Measurements from ENCODE around the gene CPTP. TPM values are rescaled to one million over a fixed set of nuclear protein-coding genes. Genes with fewer than 3 reads are reported as not detected.

The CPTP gene
- total and polyA plus RNA-seq, 2 donors (not counting 1 experiment from before 2014, with no cell fraction given), result 17.1 to 18.8 TPM

DNA sequence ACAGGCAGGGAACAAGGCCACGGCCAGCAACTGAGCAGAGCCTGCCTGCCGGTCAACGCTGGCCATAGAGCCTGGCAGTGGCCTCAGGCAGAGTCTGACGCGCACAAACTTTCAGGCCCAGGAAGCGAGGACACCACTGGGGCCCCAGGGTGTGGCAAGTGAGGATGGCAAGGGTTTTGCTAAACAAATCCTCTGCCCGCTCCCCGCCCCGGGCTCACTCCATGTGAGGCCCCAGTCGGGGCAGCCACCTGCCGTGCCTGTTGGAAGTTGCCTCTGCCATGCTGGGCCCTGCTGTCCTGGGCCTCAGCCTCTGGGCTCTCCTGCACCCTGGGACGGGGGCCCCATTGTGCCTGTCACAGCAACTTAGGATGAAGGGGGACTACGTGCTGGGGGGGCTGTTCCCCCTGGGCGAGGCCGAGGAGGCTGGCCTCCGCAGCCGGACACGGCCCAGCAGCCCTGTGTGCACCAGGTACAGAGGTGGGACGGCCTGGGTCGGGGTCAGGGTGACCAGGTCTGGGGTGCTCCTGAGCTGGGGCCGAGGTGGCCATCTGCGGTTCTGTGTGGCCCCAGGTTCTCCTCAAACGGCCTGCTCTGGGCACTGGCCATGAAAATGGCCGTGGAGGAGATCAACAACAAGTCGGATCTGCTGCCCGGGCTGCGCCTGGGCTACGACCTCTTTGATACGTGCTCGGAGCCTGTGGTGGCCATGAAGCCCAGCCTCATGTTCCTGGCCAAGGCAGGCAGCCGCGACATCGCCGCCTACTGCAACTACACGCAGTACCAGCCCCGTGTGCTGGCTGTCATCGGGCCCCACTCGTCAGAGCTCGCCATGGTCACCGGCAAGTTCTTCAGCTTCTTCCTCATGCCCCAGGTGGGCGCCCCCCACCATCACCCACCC lies 6.7 kb downstream of the CPTP start, which contains the start of gene TAS1R3:
Gene TAS1R3, plus strand, starts transcription at position 213 of the 898 bp plus-strand sequence. Its CDS starts 66 bp downstream, at position 279.
- Histone ChIP-seq H4K20me1 (ENCODE audit: control insufficient read depth, insufficient read depth, low read length, poor library complexity, severe bottlenecking) (no peaks in the 10 kb centered on the region), H2AFZ (ENCODE audit: insufficient read depth, low read depth, low read length, poor library complexity, severe bottlenecking) (no peak within 1 kb of the TSS), H3K4me1 (ENCODE audit: control insufficient read depth in 2 of 2, insufficient read depth in 2 of 2, low read length in 2 of 2) (peaks cover 0 to 16% of the 10 kb centered on the region in 2 donors), H3K9me3 (ENCODE audit: control extremely low read depth in 1 of 3, control insufficient read depth in 2 of 3, insufficient read depth in 1 of 3, low read length in 2 of 3) (peaks cover 0 to 16% (median 0%) of the 10 kb centered on the region in 3 donors), H3K27me3 (replicated peaks in 1 of 4; ENCODE audit: control extremely low read depth in 1 of 4, control insufficient read depth in 3 of 4, insufficient read depth in 4 of 4, low read length in 3 of 4) (no peaks in the 10 kb centered on the region), H3K9ac (ENCODE audit: low read length) (no peak within 1 kb of the TSS), H3K36me3 (replicated peaks in 1 of 2; ENCODE audit: control extremely low read depth in 1 of 2, control insufficient read depth in 1 of 2, extremely low read depth in 1 of 2, insufficient read depth in 2 of 2, low read length in 1 of 2) (peaks cover 0 to 4% of the 10 kb centered on the region in 2 experiments), H3K4me2 (replicated peaks; ENCODE audit: low read depth, low read length, poor library complexity, severe bottlenecking) (peak within 1 kb of the TSS; percentile 51), H3K79me2 (ENCODE audit: control insufficient read depth, insufficient read depth, low read length) (no peaks in the 10 kb centered on the region), H3K4me3 (ENCODE audit: control extremely low read depth in 1 of 5, extremely low read depth in 1 of 5, insufficient read depth in 1 of 5, low read depth in 2 of 5, low read length in 4 of 5) (peak within 1 kb of the TSS in 2 of 5 experiments; percentile 3 to 10), H3K27ac (ENCODE audit: low read length in 2 of 2) (peak within 1 kb of the TSS in 1 of 2 donors; percentile 44)
- no peak for TF ChIP-seq EZH2 (IDR thresholded peaks at IDR 0.05; ENCODE audit: borderline replicate concordance, insufficient read depth, low read depth, low read length, poor library complexity, severe bottlenecking)
- TF ChIP-seq, protein P1, sequence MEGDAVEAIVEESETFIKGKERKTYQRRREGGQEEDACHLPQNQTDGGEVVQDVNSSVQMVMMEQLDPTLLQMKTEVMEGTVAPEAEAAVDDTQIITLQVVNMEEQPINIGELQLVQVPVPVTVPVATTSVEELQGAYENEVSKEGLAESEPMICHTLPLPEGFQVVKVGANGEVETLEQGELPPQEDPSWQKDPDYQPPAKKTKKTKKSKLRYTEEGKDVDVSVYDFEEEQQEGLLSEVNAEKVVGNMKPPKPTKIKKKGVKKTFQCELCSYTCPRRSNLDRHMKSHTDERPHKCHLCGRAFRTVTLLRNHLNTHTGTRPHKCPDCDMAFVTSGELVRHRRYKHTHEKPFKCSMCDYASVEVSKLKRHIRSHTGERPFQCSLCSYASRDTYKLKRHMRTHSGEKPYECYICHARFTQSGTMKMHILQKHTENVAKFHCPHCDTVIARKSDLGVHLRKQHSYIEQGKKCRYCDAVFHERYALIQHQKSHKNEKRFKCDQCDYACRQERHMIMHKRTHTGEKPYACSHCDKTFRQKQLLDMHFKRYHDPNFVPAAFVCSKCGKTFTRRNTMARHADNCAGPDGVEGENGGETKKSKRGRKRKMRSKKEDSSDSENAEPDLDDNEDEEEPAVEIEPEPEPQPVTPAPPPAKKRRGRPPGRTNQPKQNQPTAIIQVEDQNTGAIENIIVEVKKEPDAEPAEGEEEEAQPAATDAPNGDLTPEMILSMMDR (IDR thresholded peaks at IDR 0.05), result no peak
- ChIA-PET CTCF (no interaction called here), POLR2A (interaction anchor here (0.7 kb wide), 1 partner anchor 9 kb away, joined by 12 read pairs; no protein-coding TSS in a partner anchor)
- Mint-ChIP-seq H3K4me1 (peaks cover 8% of the 10 kb centered on the region), H3K9me3 (ENCODE audit: insufficient read depth) (no peaks in the 10 kb centered on the region), H3K27ac (peak within 1 kb of the TSS; percentile 71), H3K27me3 (no peaks in the 10 kb centered on the region), H3K4me3 (peak within 1 kb of the TSS; percentile 37)
- peak; percentile 46 for ATAC-seq (ENCODE audit: low read depth)
- WGBS (ENCODE audit: insufficient coverage), result 76% methylated on average over 37 of the region's 41 CpGs
- intact Hi-C loops (cut with micrococcal nuclease), result no loop called here
- DNase-seq, result no peak
